Measurements from ENCODE around the gene PFDN2. TPM values are rescaled to one million over a fixed set of nuclear protein-coding genes. Genes with fewer than 3 reads are reported as not detected.
A peak's percentile ranks its signal among the peaks of the same experiment; 100 is the strongest.

The PFDN2 gene
- total and polyA plus RNA-seq, 12 donors: 33.6 to 452 (median 57.1) TPM

DNA sequence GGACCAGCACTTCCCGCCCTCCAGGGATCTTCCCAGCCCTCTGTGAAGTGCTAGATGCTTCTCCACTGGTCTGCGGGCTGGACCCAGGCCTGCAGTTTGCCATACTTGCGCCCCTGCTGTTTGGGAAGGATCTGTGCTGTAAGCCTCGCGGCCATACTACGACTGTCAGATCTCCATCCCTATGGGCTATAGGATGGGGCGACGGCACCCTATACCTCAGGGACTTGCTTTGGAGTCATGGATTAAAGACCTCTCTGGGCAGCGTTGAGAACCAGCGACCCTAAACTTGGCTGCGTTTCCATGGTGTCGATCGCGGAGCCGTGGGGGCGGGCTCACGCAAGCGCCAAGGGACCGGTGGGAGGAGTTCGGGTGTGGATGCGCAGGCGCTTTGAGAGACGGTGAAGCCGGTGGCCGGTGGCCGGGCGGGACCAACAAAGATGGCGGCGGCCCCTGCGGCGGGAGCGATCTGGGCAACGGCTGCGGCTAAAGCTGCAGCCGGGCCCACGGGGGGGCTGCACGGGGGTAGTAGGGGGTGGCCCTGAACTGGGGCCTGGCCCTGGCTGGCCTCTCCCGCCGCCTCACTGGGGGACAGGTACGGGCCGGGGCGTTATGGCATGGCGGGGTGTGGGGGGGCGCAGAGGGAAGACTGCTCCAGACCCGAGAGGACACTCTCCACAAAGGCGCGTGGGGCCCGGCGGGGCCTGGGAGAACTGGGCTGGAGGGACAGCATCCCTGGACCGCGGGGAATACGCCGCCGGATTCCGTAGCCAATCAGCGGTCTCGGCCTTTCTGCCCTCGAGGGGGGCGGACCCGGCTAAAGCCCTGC, 41.5 kb upstream of the PFDN2 start, which contains the start of gene USP21:
Gene USP21 (plus strand): TSS at position 414 of the 826 bp plus-strand sequence. CDS start 1,141 bp downstream, outside the sequence.
- TF ChIP-seq, protein P1, sequence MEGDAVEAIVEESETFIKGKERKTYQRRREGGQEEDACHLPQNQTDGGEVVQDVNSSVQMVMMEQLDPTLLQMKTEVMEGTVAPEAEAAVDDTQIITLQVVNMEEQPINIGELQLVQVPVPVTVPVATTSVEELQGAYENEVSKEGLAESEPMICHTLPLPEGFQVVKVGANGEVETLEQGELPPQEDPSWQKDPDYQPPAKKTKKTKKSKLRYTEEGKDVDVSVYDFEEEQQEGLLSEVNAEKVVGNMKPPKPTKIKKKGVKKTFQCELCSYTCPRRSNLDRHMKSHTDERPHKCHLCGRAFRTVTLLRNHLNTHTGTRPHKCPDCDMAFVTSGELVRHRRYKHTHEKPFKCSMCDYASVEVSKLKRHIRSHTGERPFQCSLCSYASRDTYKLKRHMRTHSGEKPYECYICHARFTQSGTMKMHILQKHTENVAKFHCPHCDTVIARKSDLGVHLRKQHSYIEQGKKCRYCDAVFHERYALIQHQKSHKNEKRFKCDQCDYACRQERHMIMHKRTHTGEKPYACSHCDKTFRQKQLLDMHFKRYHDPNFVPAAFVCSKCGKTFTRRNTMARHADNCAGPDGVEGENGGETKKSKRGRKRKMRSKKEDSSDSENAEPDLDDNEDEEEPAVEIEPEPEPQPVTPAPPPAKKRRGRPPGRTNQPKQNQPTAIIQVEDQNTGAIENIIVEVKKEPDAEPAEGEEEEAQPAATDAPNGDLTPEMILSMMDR (IDR thresholded peaks at IDR 0.05): peak in 4 of 6 experiments; percentile 24 to 45 (median 28)
- TF ChIP-seq POLR2A (IDR thresholded peaks at IDR 0.05): peak in 1 of 2 donors; percentile 42
- peak within 1 kb of the TSS in 4 of 5 donors; percentile 55 to 88 (median 80) for H3K27ac ChIP-seq
- H3K9me3 ChIP-seq (replicated peaks in 1 of 3): no peaks in the 10 kb centered on the region
- no peaks in the 10 kb centered on the region for H3K27me3 ChIP-seq
- peaks cover 0 to 48% of the 10 kb centered on the region in 2 donors for H3K36me3 ChIP-seq (replicated peaks in 1 of 2)
- intact Hi-C loops (cut with DNase I): no loop called here
- DNase-seq: peak; percentile 90 to 96 (median 93)
- WGBS, 4 donors: 0 to 2% (median 2%) methylated on average over 11 to 60 of the region's 60 CpGs
- H3K4me1 ChIP-seq (replicated peaks in 1 of 2): peaks cover 5 to 31% of the 10 kb centered on the region in 2 donors
- peak within 1 kb of the TSS in 3 of 4 donors; percentile 71 to 94 (median 93) for H3K4me3 ChIP-seq

DNA sequence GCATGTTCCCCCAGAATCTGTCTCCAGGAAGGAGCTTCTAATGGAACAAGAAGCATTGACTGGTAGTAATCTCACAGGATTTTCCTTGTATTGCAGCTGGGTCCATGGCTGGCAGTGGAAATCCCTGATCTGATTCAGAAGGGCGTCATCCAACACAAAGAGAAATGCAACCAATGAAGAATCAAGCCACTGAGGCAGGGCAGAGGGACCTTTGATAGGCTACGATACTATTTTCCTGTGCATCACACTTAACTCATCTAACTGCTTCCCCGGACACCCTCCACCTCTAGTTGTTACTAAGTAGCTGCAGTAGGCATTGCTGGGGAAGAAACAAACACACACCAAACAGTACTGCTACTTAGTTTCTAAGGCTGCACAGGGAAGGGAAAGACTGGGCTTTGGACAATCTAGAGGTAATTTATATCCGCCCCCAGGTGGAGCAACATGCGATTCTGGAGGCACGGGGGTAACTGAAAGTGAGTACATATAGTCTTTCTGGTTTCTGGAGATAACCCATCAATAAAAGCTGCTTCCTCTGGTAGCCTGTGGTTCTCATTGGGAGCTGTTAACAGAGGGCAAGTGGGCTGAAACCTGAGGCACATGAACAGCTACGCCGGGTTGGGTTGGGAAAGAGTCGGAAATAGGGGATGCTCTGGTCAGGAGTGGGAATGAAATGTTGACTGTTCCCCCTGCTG, 40.6 kb upstream of the PFDN2 start:
- intact Hi-C loops (cut with DNase I): no loop called here
- no peak for DNase-seq
- Histone ChIP-seq H3K27me3 (no peaks in the 10 kb centered on the region), H3K27ac (peak overlapping the region in 3 of 5 donors; percentile 55 to 88 (median 85)), H3K36me3 (replicated peaks in 1 of 2) (peaks cover 0 to 40% of the 10 kb centered on the region in 2 donors), H3K9me3 (replicated peaks in 1 of 3) (no peaks in the 10 kb centered on the region), H3K4me3 (peak overlapping the region in 1 of 4 donors; percentile 94), H3K4me1 (replicated peaks in 1 of 2) (peaks cover 5 to 31% of the 10 kb centered on the region in 2 donors)
- WGBS, 4 donors: 64 to 70% (median 67%) methylated on average over 9 of the region's 9 CpGs
- TF ChIP-seq, protein P1 (IDR thresholded peaks at IDR 0.05): no peak

DNA sequence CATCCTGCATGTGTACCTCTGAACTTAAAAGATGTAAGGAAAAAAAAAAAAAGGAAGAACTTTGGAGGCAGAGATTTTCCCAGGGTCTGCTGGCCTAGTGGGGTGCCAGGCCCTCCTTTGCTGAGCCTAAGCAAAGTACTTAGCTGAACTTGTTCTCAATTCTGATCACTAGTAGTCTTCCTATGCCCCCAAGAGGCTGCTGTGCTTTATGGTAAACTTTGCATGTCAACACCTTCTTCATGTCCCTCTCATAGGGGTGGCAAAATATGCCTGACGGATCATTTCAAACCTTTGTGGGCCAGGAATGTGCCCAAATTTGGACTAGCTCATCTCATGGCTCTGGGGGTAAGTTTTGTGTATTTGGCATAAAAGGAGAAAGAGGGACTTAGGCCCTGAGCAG, 40.0 kb upstream of the PFDN2 start:
- peaks cover 5 to 31% of the 10 kb centered on the region in 2 donors for H3K4me1 ChIP-seq (replicated peaks in 1 of 2)
- H3K27ac ChIP-seq: no peak overlapping the region
- no peak overlapping the region for H3K4me3 ChIP-seq
- DNase-seq: no peak
- no peaks in the 10 kb centered on the region for H3K27me3 ChIP-seq
- no peak for TF ChIP-seq POLR2A (IDR thresholded peaks at IDR 0.05)
- TF ChIP-seq, protein P1 (IDR thresholded peaks at IDR 0.05): no peak
- intact Hi-C loops (cut with DNase I): no loop called here
- WGBS, 4 donors: 81 to 100% (median 96%) methylated on average over 1 of the region's 1 CpG
- H3K9me3 ChIP-seq (replicated peaks in 1 of 3): no peaks in the 10 kb centered on the region
- H3K36me3 ChIP-seq (replicated peaks in 1 of 2): peaks cover 0 to 35% of the 10 kb centered on the region in 2 donors

All from adrenal gland (tissue), 12 donors.